K562 (cell line): ENCODE measurements around the gene SLC37A2. TPM values are rescaled to one million over a fixed set of nuclear protein-coding genes. Genes with fewer than 3 reads are reported as not detected.

ENCODE experiments used
- CBX1 ChIP-seq: sonication (generic); IDR thresholded peaks from 2 replicates; pipeline ENCODE4 v1.6.1; 2016; ENCODE audit warnings: antibody characterized with exemption, low read depth, mild to moderate bottlenecking
- DIDO1 ChIP-seq: fragments of 450-650 bp; IDR thresholded peaks from 2 replicates; pipeline ENCODE4 v1.6.1; 2016; ENCODE audit warnings: low read depth, missing biosample characterization, missing genetic modification characterization
- E2F8 ChIP-seq: fragments of 450-650 bp; IDR thresholded peaks from 2 replicates; pipeline ENCODE4 v1.7.1; 2018; ENCODE audit warnings: mild to moderate bottlenecking, low read depth; ENCODE audit not compliant: partially characterized antibody
- GTF2F1 ChIP-seq: IDR thresholded peaks from 2 replicates; pipeline ENCODE4 v1.6.1; 2011; ENCODE audit warnings: low read depth, low read length, improper control_type of control experiment
- HNRNPK ChIP-seq: fragments of 200-400 bp; formaldehyde crosslinking; IDR thresholded peaks from one replicate; pipeline ENCODE4 v1.6.1; 2018; ENCODE audit warnings: mild to moderate bottlenecking, low read depth, low read length; ENCODE audit not compliant: poor library complexity, severe bottlenecking
- NFE2 ChIP-seq: IDR thresholded peaks from 2 replicates; pipeline ENCODE4 v1.6.1; 2014; ENCODE audit warnings: antibody characterized with exemption, low read depth
- PBX2 ChIP-seq, 2 experiments: IDR thresholded peaks in 1 of 2; conservative IDR thresholded peaks in 1 of 2; 2 replicates each; pipeline ENCODE4 v1.6.1; 2016; ENCODE audit warnings: low read depth in 2 of 2, mild to moderate bottlenecking in 1 of 2, missing compliant biosample characterization in 1 of 2, missing genetic modification characterization in 1 of 2, moderate library complexity in 1 of 2
- PCBP2 ChIP-seq: fragments of 200-400 bp; formaldehyde crosslinking; IDR thresholded peaks from 2 replicates; pipeline ENCODE4 v1.6.1; 2018; ENCODE audit warnings: low read length, low read depth, mild to moderate bottlenecking, moderate library complexity; ENCODE audit not compliant: poor library complexity, severe bottlenecking
- PHB2 ChIP-seq: fragments of 450-650 bp; IDR thresholded peaks from 2 replicates; pipeline ENCODE4 v1.6.1; 2017; ENCODE audit warnings: low read depth
- PTBP1 ChIP-seq: fragments of 200-400 bp; formaldehyde crosslinking; IDR thresholded peaks from 2 replicates; pipeline ENCODE4 v1.6.1; 2017; ENCODE audit warnings: low read depth, low read length
- RFX1 ChIP-seq: fragments of 450-650 bp; IDR thresholded peaks from 2 replicates; pipeline ENCODE4 v1.6.1; 2016; ENCODE audit warnings: mild to moderate bottlenecking, moderate library complexity
- SMC3 ChIP-seq: conservative IDR thresholded peaks from 2 replicates; pipeline ENCODE4 v1.6.1; 2011; ENCODE audit warnings: low read depth, low read length, improper control_type of control experiment; ENCODE audit not compliant: insufficient read depth
- SPI1 ChIP-seq: IDR thresholded peaks from 2 replicates; pipeline ENCODE4 v1.6.1; 2011; ENCODE audit warnings: low read depth, low read length, control low read depth, borderline replicate concordance
- SRSF7 ChIP-seq: fragments of 200-400 bp; formaldehyde crosslinking; optimal IDR thresholded peaks from 2 replicates; pipeline ENCODE3; 2017; ENCODE audit warnings: mild to moderate bottlenecking, low read depth, low read length
- THRAP3 ChIP-seq: fragments of 450-650 bp; IDR thresholded peaks from 2 replicates; pipeline ENCODE4 v1.6.1; 2016; ENCODE audit warnings: mild to moderate bottlenecking, inconsistent platforms, borderline replicate concordance
- ZBTB1 ChIP-seq: sonication (generic); formaldehyde crosslinking; IDR thresholded peaks from 2 replicates; pipeline ENCODE4 v1.8.1; 2023; ENCODE audit warnings: missing genetic modification reagents, low read depth, mild to moderate bottlenecking, borderline replicate concordance
- ZBTB43 ChIP-seq: sonication (generic); formaldehyde crosslinking; IDR thresholded peaks from 2 replicates; pipeline ENCODE4 v1.8.0; 2023; ENCODE audit warnings: mild to moderate bottlenecking, missing genetic modification reagents
- ZNF511 ChIP-seq: sonication (generic); formaldehyde crosslinking; IDR thresholded peaks from 2 replicates; pipeline ENCODE4 v1.8.0; 2022; ENCODE audit warnings: mild to moderate bottlenecking, missing genetic modification reagents
- ZNF696 ChIP-seq: fragments of 250-450 bp; sonication (Bioruptor Pico); conservative IDR thresholded peaks from 2 replicates; pipeline ENCODE4 v1.4.0; 2020; ENCODE audit warnings: mild to moderate bottlenecking, moderate library complexity
- ZNF764 ChIP-seq: fragments of 250-450 bp; sonication (Bioruptor Pico); IDR thresholded peaks from 2 replicates; pipeline ENCODE4 v1.4.0; 2020; ENCODE audit warnings: low read depth, mild to moderate bottlenecking, moderate library complexity
- polyA plus RNA-seq, 8 experiments: library from polyadenylated mRNA; depleted of rRNA in 4 of 8; stranded (reverse) in 5 of 8; unstranded in 3 of 8; fragments of >200 nt; fragmentation: Nextera tagmentation in 2 of 8; fragmentation: Illumina TruSeq in 1 of 8; extraction: Ambion mirVana in 2 of 8; extraction: Trizol in 1 of 8; gene quantifications; 2 replicates each; pipeline versions ENCODE4 v1.2.1 to v1.2.3, GENCODE V29; 2011 to 2014; ENCODE audit warnings: inconsistent platforms in 1 of 8, missing spikeins in 1 of 8
- total RNA-seq, 7 experiments: library from RNA; depleted of rRNA in 6 of 7; stranded (reverse); fragments of >200 nt in 6 of 7; fragmentation: Illumina TruSeq in 2 of 7; extraction: Trizol in 2 of 7; gene quantifications; 2 replicates each; pipeline versions ENCODE4 v1.2.1 to v1.2.3, GENCODE V29; 2011 to 2021; ENCODE audit warnings: low replicate concordance in 1 of 7

The SLC37A2 gene
- total and polyA plus RNA-seq, 9 of the 15 experiments (the other 6 are each of a cell fraction or from before 2014, with no cell fraction given) = 0.01 to 1.2 (median 0.52) TPM

- 0 out of 2 replicates have a peak, but pooled peaks have one; percentile 1 for TF ChIP-seq ZNF511
- no peak for TF ChIP-seq ZNF696 (CRISPR knock-in tag)
- no peak for TF ChIP-seq PHB2
- TF ChIP-seq SRSF7 = no peak
- TF ChIP-seq ZNF764 = no peak
- peak; percentile 24 for TF ChIP-seq E2F8
- 0 out of 2 replicates have a peak, but pooled peaks have one; percentile 8 for TF ChIP-seq SPI1
- TF ChIP-seq ZBTB1 (CRISPR knock-in tag) = no peak
- TF ChIP-seq PBX2 (CRISPR knock-in tag; IDR thresholded peaks at IDR 0.05; ENCODE audit: low read depth) = peak; percentile 97
- TF ChIP-seq PBX2 (tag; conservative IDR thresholded peaks at IDR 0.05; ENCODE audit: low read depth) = peak; percentile 99
- TF ChIP-seq PCBP2 = no peak
- TF ChIP-seq NFE2 = peak; percentile 68
- TF ChIP-seq SMC3 = no peak
- TF ChIP-seq ZBTB43 (CRISPR knock-in tag) = no peak
- peak; percentile 91 for TF ChIP-seq RFX1
- no peak for TF ChIP-seq DIDO1
- TF ChIP-seq CBX1 = 0 out of 2 replicates have a peak, but pooled peaks have one; percentile 46
- no peak for TF ChIP-seq THRAP3
- TF ChIP-seq PTBP1 = no peak
- no peak for TF ChIP-seq GTF2F1
- TF ChIP-seq HNRNPK = no peak
Observed at GRCh38 chr11:125111343-125112207, 48.5 kb downstream of the SLC37A2 start, which contains the start of gene TMEM218 (continued).
